Measurements from ENCODE around the gene EPB41L5.
"Not testable (repeated sequence)": the region's sequence is repeated elsewhere in the genome, so short reads cannot be mapped to it uniquely, and the experiment has no call there.

EPB41L5 gene

GRCh38 chr2:120016800-120017199, 3.9 kb downstream of the EPB41L5 start:
- Mint-ChIP-seq H3K4me1 (ENCODE audit: low read depth) (peaks cover 8% of the 10 kb centered on the region), H3K27me3 (ENCODE audit: low read depth) (peaks cover 21% of the 10 kb centered on the region), H3K4me3 (no peak overlapping the region), H3K9me3 (no peaks in the 10 kb centered on the region), H3K27ac (no peak overlapping the region), H3K36me3 (ENCODE audit: low read depth) (no peaks in the 10 kb centered on the region)
- DNase-seq (ENCODE audit: low spot score): no peak

- Mint-ChIP-seq H3K36me3 (ENCODE audit: low read depth) (no peaks in the 10 kb centered on the region), H3K9me3 (no peaks in the 10 kb centered on the region), H3K27ac (no peak overlapping the region), H3K27me3 (ENCODE audit: low read depth) (peaks cover 21% of the 10 kb centered on the region), H3K4me3 (no peak overlapping the region), H3K4me1 (ENCODE audit: low read depth) (peaks cover 7% of the 10 kb centered on the region)
- no peak for DNase-seq (ENCODE audit: low spot score)
These were observed 4.3 kb downstream of the EPB41L5 start for GRCh38 chr2:120017201-120017600.

- Mint-ChIP-seq H3K27me3 (ENCODE audit: low read depth) (peaks cover 21% of the 10 kb centered on the region), H3K36me3 (ENCODE audit: low read depth) (no peaks in the 10 kb centered on the region), H3K4me3 (no peak overlapping the region)
These were observed 5.7 kb downstream of the EPB41L5 start for GRCh38 chr2:120018549-120018948.

GRCh38 chr2:120020554-120020953, 7.7 kb downstream of the EPB41L5 start:
- Mint-ChIP-seq H3K4me3 (no peak overlapping the region), H3K27me3 (ENCODE audit: low read depth) (peaks cover 10% of the 10 kb centered on the region), H3K36me3 (ENCODE audit: low read depth) (peaks cover 2% of the 10 kb centered on the region), H3K4me1 (ENCODE audit: low read depth) (no peaks in the 10 kb centered on the region), H3K9me3 (peaks cover 6% of the 10 kb centered on the region), H3K27ac (no peak overlapping the region)
- DNase-seq (ENCODE audit: low spot score): no peak

More at GRCh38 chr2:120018549-120018948, 5.7 kb downstream of the EPB41L5 start:
- Mint-ChIP-seq H3K4me1 (ENCODE audit: low read depth) (peaks cover 3% of the 10 kb centered on the region), H3K9me3 (no peaks in the 10 kb centered on the region), H3K27ac (no peak overlapping the region)
- no peak for DNase-seq (ENCODE audit: low spot score)

GRCh38 chr2:120022505-120022904, 9.6 kb downstream of the EPB41L5 start:
- H3K9me3 Mint-ChIP-seq: peaks cover 14% of the 10 kb centered on the region
- not testable (repeated sequence) for DNase-seq (ENCODE audit: low spot score); H3K36me3 Mint-ChIP-seq (ENCODE audit: low read depth); H3K27ac Mint-ChIP-seq; H3K27me3 Mint-ChIP-seq (ENCODE audit: low read depth); H3K4me1 Mint-ChIP-seq (ENCODE audit: low read depth); H3K4me3 Mint-ChIP-seq

GRCh38 chr2:120026890-120027289, 14.0 kb downstream of the EPB41L5 start:
- Mint-ChIP-seq H3K36me3 (ENCODE audit: low read depth) (peaks cover 2% of the 10 kb centered on the region), H3K27me3 (ENCODE audit: low read depth) (no peaks in the 10 kb centered on the region), H3K4me1 (ENCODE audit: low read depth) (no peaks in the 10 kb centered on the region), H3K4me3 (no peak overlapping the region), H3K9me3 (peaks cover 14% of the 10 kb centered on the region), H3K27ac (no peak overlapping the region)
- no peak for DNase-seq (ENCODE audit: low spot score)

- Mint-ChIP-seq H3K27ac (no peak overlapping the region), H3K27me3 (ENCODE audit: low read depth) (no peaks in the 10 kb centered on the region), H3K4me3 (no peak overlapping the region), H3K4me1 (ENCODE audit: low read depth) (no peaks in the 10 kb centered on the region), H3K9me3 (peaks cover 14% of the 10 kb centered on the region), H3K36me3 (ENCODE audit: low read depth) (peaks cover under 1% of the 10 kb centered on the region)
- DNase-seq (ENCODE audit: low spot score): no peak
These were observed 15.9 kb downstream of the EPB41L5 start for GRCh38 chr2:120028795-120029194.

- no peaks in the 10 kb centered on the region for H3K36me3 Mint-ChIP-seq (ENCODE audit: low read depth)
- no peak for DNase-seq (ENCODE audit: low spot score)
- H3K4me3 Mint-ChIP-seq: no peak overlapping the region
These were observed 17.1 kb downstream of the EPB41L5 start for GRCh38 chr2:120029672-120030640.

GRCh38 chr2:120032297-120032696, 19.4 kb downstream of the EPB41L5 start:
- H3K4me1 Mint-ChIP-seq (ENCODE audit: low read depth): no peaks in the 10 kb centered on the region
- H3K4me3 Mint-ChIP-seq: no peak overlapping the region
- peaks cover under 1% of the 10 kb centered on the region for H3K9me3 Mint-ChIP-seq
- H3K27me3 Mint-ChIP-seq (ENCODE audit: low read depth): peaks cover 6% of the 10 kb centered on the region
- H3K36me3 Mint-ChIP-seq (ENCODE audit: low read depth): no peaks in the 10 kb centered on the region
- H3K27ac Mint-ChIP-seq: no peak overlapping the region
- DNase-seq (ENCODE audit: low spot score): no peak

More at GRCh38 chr2:120029672-120030640, 17.1 kb downstream of the EPB41L5 start:
- Mint-ChIP-seq H3K9me3 (peaks cover 13% of the 10 kb centered on the region), H3K27me3 (ENCODE audit: low read depth) (no peaks in the 10 kb centered on the region), H3K27ac (no peak overlapping the region), H3K4me1 (ENCODE audit: low read depth) (no peaks in the 10 kb centered on the region)

GRCh38 chr2:120034027-120034426, 21.1 kb downstream of the EPB41L5 start:
- no peak for DNase-seq (ENCODE audit: low spot score)
- Mint-ChIP-seq H3K27me3 (ENCODE audit: low read depth) (peaks cover 6% of the 10 kb centered on the region), H3K36me3 (ENCODE audit: low read depth) (no peaks in the 10 kb centered on the region), H3K27ac (no peak overlapping the region), H3K4me3 (no peak overlapping the region), H3K4me1 (ENCODE audit: low read depth) (no peaks in the 10 kb centered on the region), H3K9me3 (no peaks in the 10 kb centered on the region)

GRCh38 chr2:120034621-120035020, 21.7 kb downstream of the EPB41L5 start:
- H3K9me3 Mint-ChIP-seq: no peaks in the 10 kb centered on the region
- no peaks in the 10 kb centered on the region for H3K36me3 Mint-ChIP-seq (ENCODE audit: low read depth)
- peaks cover 6% of the 10 kb centered on the region for H3K27me3 Mint-ChIP-seq (ENCODE audit: low read depth)
- no peak overlapping the region for H3K4me3 Mint-ChIP-seq
- H3K27ac Mint-ChIP-seq: no peak overlapping the region
- no peak for DNase-seq (ENCODE audit: low spot score)
- H3K4me1 Mint-ChIP-seq (ENCODE audit: low read depth): no peaks in the 10 kb centered on the region

GRCh38 chr2:120036145-120036544, 23.3 kb downstream of the EPB41L5 start:
- Mint-ChIP-seq H3K27me3 (ENCODE audit: low read depth) (peaks cover 6% of the 10 kb centered on the region), H3K36me3 (ENCODE audit: low read depth) (no peaks in the 10 kb centered on the region), H3K27ac (no peak overlapping the region), H3K4me1 (ENCODE audit: low read depth) (no peaks in the 10 kb centered on the region), H3K4me3 (no peak overlapping the region), H3K9me3 (no peaks in the 10 kb centered on the region)
- DNase-seq (ENCODE audit: low spot score): no peak

GRCh38 chr2:120037995-120038541, 25.2 kb downstream of the EPB41L5 start:
- H3K4me3 Mint-ChIP-seq: no peak overlapping the region
- peaks cover 10% of the 10 kb centered on the region for H3K27me3 Mint-ChIP-seq (ENCODE audit: low read depth)
- H3K27ac Mint-ChIP-seq: no peak overlapping the region
- H3K9me3 Mint-ChIP-seq: no peaks in the 10 kb centered on the region
- H3K36me3 Mint-ChIP-seq (ENCODE audit: low read depth): no peaks in the 10 kb centered on the region
- no peak for DNase-seq (ENCODE audit: low spot score)
- H3K4me1 Mint-ChIP-seq (ENCODE audit: low read depth): no peaks in the 10 kb centered on the region

- DNase-seq (ENCODE audit: low spot score): no peak
- H3K9me3 Mint-ChIP-seq: peaks cover 12% of the 10 kb centered on the region
- H3K27me3 Mint-ChIP-seq (ENCODE audit: low read depth): peaks cover 3% of the 10 kb centered on the region
- H3K36me3 Mint-ChIP-seq (ENCODE audit: low read depth): no peaks in the 10 kb centered on the region
- no peak overlapping the region for H3K4me3 Mint-ChIP-seq
- H3K4me1 Mint-ChIP-seq (ENCODE audit: low read depth): no peaks in the 10 kb centered on the region
- H3K27ac Mint-ChIP-seq: no peak overlapping the region
These were observed 29.5 kb downstream of the EPB41L5 start for GRCh38 chr2:120042359-120042758.

All from T-helper 2 cell treated with Interferon-gamma antibody and Interleukin-4, amounts not matched to agents 5 μg/mL and 100 μg/mL, for 36 hours (primary cell).